ENCODE data around the gene THOC6. TPM values are rescaled to one million over a fixed set of nuclear protein-coding genes. Genes with fewer than 3 reads are reported as not detected.

THOC6 gene
- total RNA-seq, 1 experiment from 2014 or later, result 76.5 TPM

- TF ChIP-seq FOXP4 (CRISPR knock-in tag; IDR thresholded peaks at IDR 0.05), result peak; percentile 84; the same call in 1 of the 2 replicates
- no peak for TF ChIP-seq ELF4 (CRISPR knock-in tag; IDR thresholded peaks at IDR 0.05; ENCODE audit: low read depth)
- no peak for TF ChIP-seq ZNF232 (CRISPR knock-in tag; IDR thresholded peaks at IDR 0.05)
- peak; percentile 30; the same call in 1 of the 2 replicates for TF ChIP-seq ARID4B (CRISPR knock-in tag; IDR thresholded peaks at IDR 0.05; ENCODE audit: borderline replicate concordance)
- no peak for TF ChIP-seq MYBL2 (CRISPR knock-in tag; IDR thresholded peaks at IDR 0.05)
- no peak for TF ChIP-seq IRF2 (CRISPR knock-in tag; IDR thresholded peaks at IDR 0.05; ENCODE audit: borderline replicate concordance, low read depth)
- no peak for TF ChIP-seq CDX4 (CRISPR knock-in tag; IDR thresholded peaks at IDR 0.05; ENCODE audit: borderline replicate concordance)
- peak; percentile 98 for TF ChIP-seq TEAD1 (CRISPR knock-in tag; IDR thresholded peaks at IDR 0.05)
- TF ChIP-seq ZNF219 (CRISPR knock-in tag; IDR thresholded peaks at IDR 0.05; ENCODE audit: borderline replicate concordance), result no peak
- TF ChIP-seq TP53 (CRISPR knock-in tag; IDR thresholded peaks at IDR 0.05), result no peak
- no peak for TF ChIP-seq PREB (CRISPR knock-in tag; IDR thresholded peaks at IDR 0.05; ENCODE audit: borderline replicate concordance)
- TF ChIP-seq CTCF (IDR thresholded peaks at IDR 0.05), result no peak
- TF ChIP-seq FOXK1 (CRISPR knock-in tag; IDR thresholded peaks at IDR 0.05), result peak; percentile 65
- TF ChIP-seq MAX (CRISPR knock-in tag; IDR thresholded peaks at IDR 0.05), result peak; percentile 19; the same call in 1 of the 2 replicates
- TF ChIP-seq E2F1 (CRISPR knock-in tag; IDR thresholded peaks at IDR 0.05), result no peak
- no peak for TF ChIP-seq CREB1 (CRISPR knock-in tag; IDR thresholded peaks at IDR 0.05)
- TF ChIP-seq USF1 (CRISPR knock-in tag; IDR thresholded peaks at IDR 0.05), result peak; percentile 51; the same call in 1 of the 2 replicates
- TF ChIP-seq ZNF423 (CRISPR knock-in tag; IDR thresholded peaks at IDR 0.05), result peak; percentile 68
- TF ChIP-seq KAT7 (CRISPR knock-in tag; IDR thresholded peaks at IDR 0.05; ENCODE audit: borderline replicate concordance), result peak; percentile 98
- no peak for TF ChIP-seq NR3C1 (CRISPR knock-in tag; conservative IDR thresholded peaks at IDR 0.05; ENCODE audit: low read depth)
- TF ChIP-seq STAT6 (CRISPR knock-in tag; conservative IDR thresholded peaks at IDR 0.05; ENCODE audit: low read depth), result no peak
Observed at GRCh38 chr16:3007957-3008689, 15.7 kb upstream of the THOC6 start (continued).

All from WTC11 (cell line).